ENCODE data around the gene MRPL19. TPM values are rescaled to one million over a fixed set of nuclear protein-coding genes. Genes with fewer than 3 reads are reported as not detected.

MRPL19 gene
- total and polyA plus RNA-seq, 2 of the 13 experiments (the other 11 are each of a cell fraction or from before 2014, with no cell fraction given), result 43.2 to 163 TPM

- TF ChIP-seq NONO (IDR thresholded peaks at IDR 0.05), result no peak
- TF ChIP-seq NONO (CRISPR knock-in tag; conservative IDR thresholded peaks at IDR 0.05), result no peak
- no peak for TF ChIP-seq SRSF1 (optimal IDR thresholded peaks at IDR 0.05; ENCODE audit: low read depth, low read length)
These were observed 52.3 kb downstream of the MRPL19 start (continued) for GRCh38 chr2:75698918-75699317.

- no peak for FAIRE-seq
- CTCF ChIA-PET (ENCODE audit: low intra/inter-chr PET ratio, low total read pairs), result no interaction called here
- ATAC-seq, result no peak
These were observed 56.0 kb downstream of the MRPL19 start for GRCh38 chr2:75702593-75702992.

GRCh38 chr2:75703589-75704287 lies 57.2 kb downstream of the MRPL19 start:
- Histone ChIP-seq H3K9me3 (ENCODE audit: low read length) (no peaks in the 10 kb centered on the region), H3K4me3 (replicated peaks in 1 of 3; ENCODE audit: insufficient read depth in 1 of 3, low read depth in 2 of 3, low read length in 3 of 3) (no peak overlapping the region), H2AFZ (ENCODE audit: low read length) (no peak overlapping the region), H3K27me3 (ENCODE audit: control insufficient read depth in 1 of 2, insufficient read depth in 2 of 2, low read length in 2 of 2) (no peaks in the 10 kb centered on the region), H3K9ac (ENCODE audit: insufficient read depth, low read depth, low read length) (no peak overlapping the region), H3K79me2 (ENCODE audit: insufficient read depth, low read length) (peaks cover 17% of the 10 kb centered on the region), H3K36me3 (replicated peaks in 1 of 2; ENCODE audit: control insufficient read depth in 1 of 2, insufficient read depth in 2 of 2, low read length in 2 of 2) (peaks cover 15 to 64% of the 10 kb centered on the region in 2 experiments), H3K27ac (ENCODE audit: extremely low read length, insufficient read depth, low read length) (no peak overlapping the region), H3K4me1 (ENCODE audit: insufficient read depth, low read length) (peaks cover 14% of the 10 kb centered on the region), H4K20me1 (ENCODE audit: insufficient read depth, low read length) (no peaks in the 10 kb centered on the region), H3K4me2 (ENCODE audit: low read depth, low read length) (no peak overlapping the region)
- DNase-seq (ENCODE audit: low spot score) (no peak), ATAC-seq (no peak), FAIRE-seq (no peak)
- no TSS peak for BruUV-seq (replicated peaks)
- WGBS (ENCODE audit: low lambda C conversion rate), result 95% methylated on average over 4 of the region's 4 CpGs
- ChIA-PET POLR2A (no interaction called here), CTCF (ENCODE audit: low intra/inter-chr PET ratio, low total read pairs) (no interaction called here)
- in situ Hi-C loops (cut with HindIII; ENCODE audit: extremely low pct_ligation_motif_present, low pct_unique_long_range_greater_than_20kb), result no loop called here
- TF ChIP-seq KMT2A (CRISPR knock-in tag; IDR thresholded peaks at IDR 0.05), result no peak
- intact Hi-C loops (cut with micrococcal nuclease; ENCODE audit: unreplicated experiment), result no loop called here

More at GRCh38 chr2:75702593-75702992, 56.0 kb downstream of the MRPL19 start:
- H2AFZ ChIP-seq (ENCODE audit: low read length), result no peak overlapping the region
- no peak overlapping the region for H3K4me3 ChIP-seq (replicated peaks in 1 of 3; ENCODE audit: insufficient read depth in 1 of 3, low read depth in 2 of 3, low read length in 3 of 3)
- peaks cover 4% of the 10 kb centered on the region; the same call in 1 of the 2 replicates for H3K9me3 ChIP-seq (ENCODE audit: low read length)
- H3K27me3 ChIP-seq (ENCODE audit: control insufficient read depth in 1 of 2, insufficient read depth in 2 of 2, low read length in 2 of 2), result no peaks in the 10 kb centered on the region
- WGBS (ENCODE audit: low lambda C conversion rate), result 98% methylated on average over 4 of the region's 4 CpGs
- in situ Hi-C loops (cut with HindIII; ENCODE audit: extremely low pct_ligation_motif_present, low pct_unique_long_range_greater_than_20kb), result no loop called here
- DNase-seq (ENCODE audit: low spot score), result no peak
- peaks cover 18 to 73% of the 10 kb centered on the region in 2 experiments for H3K36me3 ChIP-seq (replicated peaks in 1 of 2; ENCODE audit: control insufficient read depth in 1 of 2, insufficient read depth in 2 of 2, low read length in 2 of 2)
- H3K79me2 ChIP-seq (ENCODE audit: insufficient read depth, low read length), result peaks cover 8% of the 10 kb centered on the region
- H4K20me1 ChIP-seq (ENCODE audit: insufficient read depth, low read length), result no peaks in the 10 kb centered on the region
- intact Hi-C loops (cut with micrococcal nuclease; ENCODE audit: unreplicated experiment), result no loop called here
- no peak overlapping the region for H3K27ac ChIP-seq (ENCODE audit: extremely low read length, insufficient read depth, low read length)
- POLR2A ChIA-PET, result no interaction called here
- H3K4me2 ChIP-seq (ENCODE audit: low read depth, low read length), result no peak overlapping the region
- H3K9ac ChIP-seq (ENCODE audit: insufficient read depth, low read depth, low read length), result no peak overlapping the region
- 0 out of 2 replicates have a peak, but pooled peaks cover 4% of the 10 kb centered on the region for H3K4me1 ChIP-seq (ENCODE audit: insufficient read depth, low read length)
- no peak for TF ChIP-seq TOPORS (CRISPR knock-in tag; IDR thresholded peaks at IDR 0.05)
- TF ChIP-seq RFXANK (CRISPR knock-in tag; IDR thresholded peaks at IDR 0.05), result no peak
- no TSS peak for BruUV-seq (replicated peaks)

Measured in HepG2 (cell line).